Fibroblast of lung (primary cell): ENCODE measurements around the gene PLAGL1. TPM values are rescaled to one million over a fixed set of nuclear protein-coding genes. Genes with fewer than 3 reads are reported as not detected.

Experiments
- DNase-seq, 2 donors: peaks; one replicate each; pipeline versions ENCODE4 v3.0.0 to v3.0.0-alpha.2; 2010; ENCODE audit warnings: low read depth in 2 of 2
- H2AFZ ChIP-seq: 2 replicates; pipeline ENCODE4 v1.5.1; 2012; ENCODE audit warnings: low read length, control low read depth, inconsistent platforms
- H3K27ac ChIP-seq: 2 replicates; pipeline ENCODE4 v1.5.1; 2011; ENCODE audit warnings: low read length, control low read depth; ENCODE audit not compliant: insufficient read depth
- H3K27me3 ChIP-seq: 2 replicates; pipeline ENCODE4 v1.5.1; 2011; ENCODE audit warnings: mild to moderate bottlenecking, low read length; ENCODE audit not compliant: control insufficient read depth, insufficient read depth
- H3K36me3 ChIP-seq: 2 replicates; pipeline ENCODE4 v1.5.1; 2011; ENCODE audit warnings: low read length; ENCODE audit not compliant: control insufficient read depth, insufficient read depth
- H3K4me1 ChIP-seq: 2 replicates; pipeline ENCODE4 v1.5.1; 2011; ENCODE audit warnings: low read length; ENCODE audit not compliant: control insufficient read depth, insufficient read depth; ENCODE audit errors: extremely low read depth
- H3K4me2 ChIP-seq: 2 replicates; pipeline ENCODE4 v1.5.1; 2011; ENCODE audit warnings: low read length, control low read depth; ENCODE audit not compliant: insufficient read depth; ENCODE audit errors: extremely low read depth
- H3K4me3 ChIP-seq, 4 experiments: fragments of 200-600 bp in 1 of 4; sonication (generic) in 1 of 4; replicated peaks in 1 of 4; 2 replicates each; pipeline ENCODE4 v1.5.1; 2011 to 2016; ENCODE audit warnings: low read length in 4 of 4, low read depth in 3 of 4, mild to moderate bottlenecking in 3 of 4, control low read depth in 2 of 4, inconsistent platforms in 1 of 4, mixed read lengths in 1 of 4; ENCODE audit not compliant: insufficient read depth in 1 of 4; ENCODE audit errors: control extremely low read depth in 1 of 4
- H3K79me2 ChIP-seq: 2 replicates; pipeline ENCODE4 v1.5.1; 2012; ENCODE audit warnings: mild to moderate bottlenecking, low read length, inconsistent platforms; ENCODE audit not compliant: control insufficient read depth, insufficient read depth
- H3K9ac ChIP-seq: 2 replicates; pipeline ENCODE4 v1.5.1; 2011; ENCODE audit warnings: mild to moderate bottlenecking, low read length, control low read depth; ENCODE audit not compliant: insufficient read depth
- H3K9me3 ChIP-seq: 2 replicates; pipeline ENCODE4 v1.5.1; 2012; ENCODE audit warnings: low read depth, low read length; ENCODE audit not compliant: control insufficient read depth, insufficient read depth
- H4K20me1 ChIP-seq: 2 replicates; pipeline ENCODE4 v1.5.1; 2011; ENCODE audit warnings: low read length; ENCODE audit not compliant: control insufficient read depth, insufficient read depth; ENCODE audit errors: extremely low read depth
- CTCF ChIP-seq, 2 donors: IDR thresholded peaks in 1 of 2; conservative IDR thresholded peaks in 1 of 2; 1 replicate in 1 of 2; 2 replicates in 1 of 2; pipeline ENCODE4 v1.5.1; 2011 to 2012; ENCODE audit warnings: low read length in 2 of 2, control low read depth in 1 of 2, inconsistent platforms in 1 of 2, low read depth in 1 of 2, mild to moderate bottlenecking in 1 of 2
- EZH2 ChIP-seq: IDR thresholded peaks from 2 replicates; pipeline ENCODE4 v1.5.1; 2012; ENCODE audit warnings: low read length, control low read depth, mild to moderate bottlenecking; ENCODE audit errors: missing control alignments
- polyA plus RNA-seq, 2 donors: library from polyadenylated mRNA; depleted of rRNA in 1 of 2; stranded (reverse) in 1 of 2; unstranded in 1 of 2; fragments of >200 nt; gene quantifications; 2 replicates each; pipeline ENCODE4 v1.2.1, GENCODE V29; 2011 to 2012; ENCODE audit warnings: missing spikeins in 1 of 2
- total RNA-seq: library from RNA; depleted of rRNA; stranded (reverse); fragments of >200 nt; gene quantifications from 2 replicates; pipeline ENCODE4 v1.2.1, GENCODE V29; 2014

Gene PLAGL1
- total and polyA plus RNA-seq, 2 donors (not counting 1 experiment from before 2014, with no cell fraction given), result 11.4 to 24.2 TPM

- no peak for TF ChIP-seq EZH2
- no peak for TF ChIP-seq CTCF (conservative IDR thresholded peaks at IDR 0.05 in 1 of 2, IDR thresholded peaks at IDR 0.05 in 1 of 2; ENCODE audit: low read depth in 1 of 2, low read length in 2 of 2)
- H3K27me3 ChIP-seq, result no peaks in the 10 kb centered on the region
- H3K4me3 ChIP-seq, result no peak overlapping the region
- H3K4me2 ChIP-seq, result no peak overlapping the region
- H2AFZ ChIP-seq, result no peak overlapping the region
- H3K9me3 ChIP-seq, result no peaks in the 10 kb centered on the region
- H3K4me1 ChIP-seq, result no peaks in the 10 kb centered on the region
- no peaks in the 10 kb centered on the region for H4K20me1 ChIP-seq
- no peaks in the 10 kb centered on the region for H3K36me3 ChIP-seq
- no peak overlapping the region for H3K27ac ChIP-seq
- H3K9ac ChIP-seq, result no peak overlapping the region
- no peaks in the 10 kb centered on the region for H3K79me2 ChIP-seq
- DNase-seq, result peak in 1 of 2 donors; percentile 39
Measured at GRCh38 chr6:143955971-143956370, 52.1 kb downstream of the PLAGL1 start.

- Histone ChIP-seq H3K9ac (no peak overlapping the region), H3K4me2 (no peak overlapping the region), H3K79me2 (no peaks in the 10 kb centered on the region), H3K9me3 (no peaks in the 10 kb centered on the region), H3K36me3 (no peaks in the 10 kb centered on the region), H3K27me3 (no peaks in the 10 kb centered on the region), H3K4me3 (no peak overlapping the region), H3K4me1 (no peaks in the 10 kb centered on the region), H3K27ac (no peak overlapping the region), H2AFZ (no peak overlapping the region), H4K20me1 (no peaks in the 10 kb centered on the region)
- TF ChIP-seq CTCF (conservative IDR thresholded peaks at IDR 0.05 in 1 of 2, IDR thresholded peaks at IDR 0.05 in 1 of 2; ENCODE audit: low read depth in 1 of 2, low read length in 2 of 2), result no peak
- DNase-seq, result no peak
Measured at GRCh38 chr6:143953922-143954321, 54.1 kb downstream of the PLAGL1 start.

GRCh38 chr6:143952947-143953701, 54.9 kb downstream of the PLAGL1 start:
- no peak overlapping the region for H3K27ac ChIP-seq
- no peak for DNase-seq
- H3K9ac ChIP-seq, result no peak overlapping the region
- H3K36me3 ChIP-seq, result no peaks in the 10 kb centered on the region
- no peak overlapping the region for H2AFZ ChIP-seq
- H3K79me2 ChIP-seq, result no peaks in the 10 kb centered on the region
- TF ChIP-seq EZH2 (no peak), CTCF (conservative IDR thresholded peaks at IDR 0.05 in 1 of 2, IDR thresholded peaks at IDR 0.05 in 1 of 2; ENCODE audit: low read depth in 1 of 2, low read length in 2 of 2) (no peak)
- H3K27me3 ChIP-seq, result no peaks in the 10 kb centered on the region
- H3K4me2 ChIP-seq, result no peak overlapping the region
- H3K9me3 ChIP-seq, result no peaks in the 10 kb centered on the region
- H3K4me1 ChIP-seq, result no peaks in the 10 kb centered on the region
- no peaks in the 10 kb centered on the region for H4K20me1 ChIP-seq
- no peak overlapping the region for H3K4me3 ChIP-seq
